Kidney (tissue), 14 donors: ENCODE measurements around the gene SCML2. TPM values are rescaled to one million over a fixed set of nuclear protein-coding genes. Genes with fewer than 3 reads are reported as not detected.

Experiments
- DNase-seq, 5 donors: peaks; one replicate each; pipeline ENCODE4 v3.0.0-alpha.2; 2013 to 2020
- FAIRE-seq: peaks from 2 replicates; lab custom pipeline; 2012; peaks lifted over from hg19 to GRCh38; lab: Jason Lieb, UNC
- H3K27ac ChIP-seq, 2 donors: one replicate each; pipeline ENCODE4 v1.7.0; 2013; ENCODE audit warnings: low read depth in 2 of 2, low read length in 2 of 2, inconsistent platforms in 1 of 2
- H3K27me3 ChIP-seq: one replicate; pipeline ENCODE4 v1.7.1; 2013; ENCODE audit warnings: low read length, inconsistent platforms; ENCODE audit not compliant: control insufficient read depth, insufficient read depth
- H3K36me3 ChIP-seq, 3 donors: one replicate each; pipeline versions ENCODE4 v1.7.0 to v1.7.1; 2013; ENCODE audit warnings: low read length in 3 of 3, control low read depth in 1 of 3, inconsistent platforms in 1 of 3; ENCODE audit not compliant: insufficient read depth in 3 of 3, control insufficient read depth in 2 of 3
- H3K4me1 ChIP-seq, 3 donors: one replicate each; pipeline versions ENCODE4 v1.7.0 to v1.7.1; 2013; ENCODE audit warnings: low read length in 3 of 3, inconsistent platforms in 1 of 3, low read depth in 1 of 3; ENCODE audit not compliant: control insufficient read depth in 2 of 3, insufficient read depth in 2 of 3
- H3K4me3 ChIP-seq, 3 donors: one replicate each; pipeline versions ENCODE4 v1.7.0 to v1.8.1; 2013; ENCODE audit warnings: low read length in 3 of 3, control low read depth in 1 of 3, inconsistent platforms in 1 of 3
- H3K9ac ChIP-seq, 3 donors: one replicate each; pipeline versions ENCODE4 v1.7.0 to v1.7.1; 2013; ENCODE audit warnings: low read length in 3 of 3, control low read depth in 1 of 3, inconsistent platforms in 1 of 3
- H3K9me3 ChIP-seq, 3 donors: one replicate each; pipeline versions ENCODE4 v1.7.0 to v1.7.1; 2013; ENCODE audit warnings: low read length in 3 of 3, control low read depth in 1 of 3, inconsistent platforms in 1 of 3; ENCODE audit not compliant: control insufficient read depth in 2 of 3, insufficient read depth in 1 of 3
- CTCF ChIP-seq: IDR thresholded peaks from 3 replicates; pipeline ENCODE4 v1.5.1; 2012; ENCODE audit warnings: mild to moderate bottlenecking, moderate library complexity, borderline replicate concordance; ENCODE audit not compliant: insufficient read depth; ENCODE audit errors: extremely low read depth
- intact Hi-C: fragments of 100-400 bp; cut with DNase I; formaldehyde crosslinking; loops from one replicate; pipeline ENCODE4 v1.11.1; 2022
- polyA plus RNA-seq: library from polyadenylated mRNA; stranded (reverse); fragments of 350-450 nt; fragmentation: Illumina TruSeq; extraction: RNeasy Lipid Tissue Mini Kit (QIAGEN cat#74804); gene quantifications from one replicate; pipeline ENCODE4 v1.2.3, GENCODE V29; 2014; ENCODE audit warnings: low read depth, low replicate concordance; ENCODE audit not compliant: insufficient read depth
- total RNA-seq: library from RNA; stranded (reverse); fragmentation: NEBNext Ultra II Directional; extraction: Animal tissue kit (Norgen Biotek cat#: 25700); gene quantifications from one replicate; pipeline ENCODE4 v1.2.1, GENCODE V29; 2021
- donor health status: control.
- donor health status: control.
- donor health status: control.
- donor health status: control.
- donor health status: control.
- donor health status: DM: yes; HTN: yes; CAD: no.
- donor health status: Normal renal cell carcinoma (clear cell type).

Gene SCML2
- total and polyA plus RNA-seq, 2 donors from 2014 or later = 1.3 to 1.4 TPM

- DNase-seq (no peak), FAIRE-seq (no peak)
Measured at GRCh38 chrX:18368402-18368801, 13.9 kb upstream of the SCML2 start.

GRCh38 chrX:18360867-18361266 is 6.4 kb upstream of the SCML2 start:
- no peaks in the 10 kb centered on the region for H3K36me3 ChIP-seq
- H3K27ac ChIP-seq = no peak overlapping the region
- H3K9ac ChIP-seq = no peak overlapping the region
- no peak overlapping the region for H3K4me3 ChIP-seq
- no peak for TF ChIP-seq CTCF
- no peak for DNase-seq
- H3K27me3 ChIP-seq = no peaks in the 10 kb centered on the region
- no peak for FAIRE-seq
- no peaks in the 10 kb centered on the region for H3K9me3 ChIP-seq
- no peaks in the 10 kb centered on the region for H3K4me1 ChIP-seq
- intact Hi-C loops = no loop called here

More at GRCh38 chrX:18368402-18368801, 13.9 kb upstream of the SCML2 start:
- Histone ChIP-seq H3K4me1 (no peaks in the 10 kb centered on the region), H3K36me3 (no peaks in the 10 kb centered on the region), H3K9me3 (no peaks in the 10 kb centered on the region), H3K4me3 (no peak overlapping the region), H3K9ac (no peak overlapping the region), H3K27me3 (no peaks in the 10 kb centered on the region), H3K27ac (no peak overlapping the region)
- no peak for TF ChIP-seq CTCF
- intact Hi-C loops = no loop called here

GRCh38 chrX:18353931-18354368 is 538 bp downstream of the SCML2 start:
- no peak for FAIRE-seq
- no peaks in the 10 kb centered on the region for H3K36me3 ChIP-seq
- H3K9ac ChIP-seq = no peak overlapping the region
- H3K4me1 ChIP-seq = no peaks in the 10 kb centered on the region
- peak in 4 of 5 donors; percentile 39 to 53 (median 48) for DNase-seq
- intact Hi-C loops = no loop called here
- H3K27me3 ChIP-seq = no peaks in the 10 kb centered on the region
- no peaks in the 10 kb centered on the region for H3K9me3 ChIP-seq
- no peak overlapping the region for H3K27ac ChIP-seq
- H3K4me3 ChIP-seq = peak overlapping the region; percentile 39 to 57 (median 44)
- TF ChIP-seq CTCF = no peak

- FAIRE-seq (no peak), DNase-seq (peak in 2 of 5 donors; percentile 6 to 47)
- Histone ChIP-seq H3K9ac (no peak overlapping the region), H3K4me3 (no peak overlapping the region), H3K9me3 (no peaks in the 10 kb centered on the region), H3K4me1 (no peaks in the 10 kb centered on the region), H3K36me3 (no peaks in the 10 kb centered on the region), H3K27me3 (no peaks in the 10 kb centered on the region), H3K27ac (no peak overlapping the region)
- no peak for TF ChIP-seq CTCF
- intact Hi-C loops = no loop called here
Measured at GRCh38 chrX:18351784-18352183, 2.7 kb downstream of the SCML2 start.
